ENCODE data around the gene DNM3.

Gene DNM3

DNA sequence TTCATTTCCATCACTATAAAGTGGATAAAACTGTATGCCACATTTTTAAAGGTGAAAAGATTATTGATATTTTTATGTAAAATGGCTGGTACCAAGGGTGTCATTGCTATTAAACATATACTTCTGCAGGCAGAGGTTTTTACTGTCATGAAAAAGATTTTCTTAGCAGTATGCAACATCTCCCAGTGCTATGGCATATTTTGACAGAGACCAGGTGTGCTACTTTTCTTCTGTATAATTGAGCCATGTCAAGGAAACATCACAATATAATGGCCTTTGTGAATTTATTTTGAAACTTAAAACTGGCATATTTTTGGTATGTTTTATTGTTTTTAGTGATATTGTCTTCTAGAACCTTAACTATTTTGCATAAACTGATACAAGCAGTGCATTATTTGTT is 362.6 kb downstream of the DNM3 start:
- Histone ChIP-seq H3K4me3 (ENCODE audit: low read length) (no peak overlapping the region), H3K27me3 (ENCODE audit: control insufficient read depth, insufficient read depth, low read length) (no peaks in the 10 kb centered on the region), H3K4me1 (ENCODE audit: control insufficient read depth, insufficient read depth, low read length) (no peaks in the 10 kb centered on the region), H3K27ac (ENCODE audit: low read depth, low read length) (no peak overlapping the region), H3K36me3 (ENCODE audit: control insufficient read depth, insufficient read depth, low read length) (no peaks in the 10 kb centered on the region), H3K9ac (ENCODE audit: low read length) (no peak overlapping the region)

DNA sequence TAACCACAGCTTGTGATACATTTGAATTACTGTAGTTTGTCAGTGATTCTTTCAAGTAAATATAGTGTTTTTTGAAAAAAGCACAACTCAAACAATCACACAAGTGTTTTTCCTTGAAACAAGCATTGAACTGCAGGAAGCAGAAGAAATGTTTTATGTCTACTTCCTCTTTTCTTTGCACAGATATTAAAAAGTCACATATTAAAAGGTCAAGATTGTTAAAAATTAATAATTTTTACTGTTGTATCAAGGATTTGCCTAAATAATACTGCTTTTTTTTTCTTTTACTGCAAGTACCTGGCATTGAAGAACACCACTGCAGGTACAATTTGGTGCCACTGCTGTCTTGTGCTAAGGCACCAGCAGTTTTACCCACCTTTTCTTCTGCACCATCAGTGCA is 365.0 kb downstream of the DNM3 start:
- H3K4me3 ChIP-seq (ENCODE audit: low read length): no peak overlapping the region
- no peak overlapping the region for H3K9ac ChIP-seq (ENCODE audit: low read length)
- H3K27me3 ChIP-seq (ENCODE audit: control insufficient read depth, insufficient read depth, low read length): no peaks in the 10 kb centered on the region
- H3K36me3 ChIP-seq (ENCODE audit: control insufficient read depth, insufficient read depth, low read length): no peaks in the 10 kb centered on the region
- no peak overlapping the region for H3K27ac ChIP-seq (ENCODE audit: low read depth, low read length)
- H3K4me1 ChIP-seq (ENCODE audit: control insufficient read depth, insufficient read depth, low read length): no peaks in the 10 kb centered on the region

DNA sequence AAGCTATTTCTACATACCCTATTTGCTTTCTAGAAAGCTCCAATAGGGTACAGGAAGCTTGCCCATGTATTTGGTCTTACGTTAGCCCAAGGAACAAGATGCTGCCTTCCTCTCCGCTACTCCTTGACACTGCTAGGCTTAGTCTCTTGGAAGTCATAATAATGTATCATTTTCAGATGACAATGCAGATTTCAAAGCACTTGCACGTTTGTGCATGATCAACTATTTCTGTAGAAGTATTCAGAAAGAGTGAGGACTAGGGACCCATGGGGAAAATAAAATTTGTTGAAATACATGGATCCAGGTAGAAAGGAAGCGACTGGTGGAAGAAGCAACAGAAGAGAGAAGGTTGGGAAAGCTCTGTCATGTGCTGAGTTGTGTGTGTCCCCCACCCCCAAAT is 367.3 kb downstream of the DNM3 start:
- H3K27me3 ChIP-seq (ENCODE audit: control insufficient read depth, insufficient read depth, low read length): no peaks in the 10 kb centered on the region
- no peak overlapping the region for H3K27ac ChIP-seq (ENCODE audit: low read depth, low read length)
- no peak overlapping the region for H3K9ac ChIP-seq (ENCODE audit: low read length)
- H3K4me3 ChIP-seq (ENCODE audit: low read length): no peak overlapping the region
- no peaks in the 10 kb centered on the region for H3K36me3 ChIP-seq (ENCODE audit: control insufficient read depth, insufficient read depth, low read length)
- H3K4me1 ChIP-seq (ENCODE audit: control insufficient read depth, insufficient read depth, low read length): no peaks in the 10 kb centered on the region

DNA sequence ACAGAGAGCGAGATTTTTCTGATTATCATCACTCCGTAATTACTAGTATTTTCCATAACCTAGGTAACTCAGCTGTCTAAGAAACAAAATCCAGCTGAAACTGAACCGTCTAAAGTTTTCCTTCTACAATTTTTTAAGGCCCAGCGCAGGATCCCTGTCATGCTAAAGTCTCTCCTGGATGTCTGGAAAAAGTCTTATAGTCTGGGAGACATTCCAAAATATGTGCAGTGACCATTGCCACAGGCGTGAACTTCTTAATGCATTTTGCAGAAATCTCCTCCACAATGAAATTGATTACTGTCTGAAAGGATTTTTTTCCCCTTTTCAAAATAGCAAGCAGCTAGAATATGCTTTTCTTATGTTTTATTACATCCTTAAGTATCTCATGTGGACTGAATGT is 369.9 kb downstream of the DNM3 start:
- no peaks in the 10 kb centered on the region for H3K36me3 ChIP-seq (ENCODE audit: control insufficient read depth, insufficient read depth, low read length)
- no peaks in the 10 kb centered on the region for H3K4me1 ChIP-seq (ENCODE audit: control insufficient read depth, insufficient read depth, low read length)
- H3K27me3 ChIP-seq (ENCODE audit: control insufficient read depth, insufficient read depth, low read length): no peaks in the 10 kb centered on the region
- no peak overlapping the region for H3K9ac ChIP-seq (ENCODE audit: low read length)
- no peak overlapping the region for H3K27ac ChIP-seq (ENCODE audit: low read depth, low read length)
- no peak overlapping the region for H3K4me3 ChIP-seq (ENCODE audit: low read length)

DNA sequence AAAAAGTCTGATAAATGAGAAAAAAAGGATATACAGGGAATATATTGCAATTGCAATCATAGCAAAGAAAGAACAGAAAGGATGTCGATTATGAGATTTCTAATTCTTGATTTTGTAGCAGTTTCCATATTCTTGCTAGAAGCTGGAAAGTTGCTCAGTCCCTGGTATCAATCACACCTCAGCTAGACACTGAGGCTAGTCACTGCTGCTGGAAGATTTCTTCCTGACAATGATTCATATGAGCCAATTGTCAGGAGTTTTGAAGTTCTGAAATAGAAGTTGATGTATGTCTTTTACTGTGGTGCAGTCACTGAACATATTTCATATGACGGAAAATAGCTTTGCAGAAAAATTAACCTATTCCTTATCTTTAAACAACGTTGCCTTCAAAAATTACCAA is 370.8 kb downstream of the DNM3 start:
- no peak overlapping the region for H3K27ac ChIP-seq (ENCODE audit: low read depth, low read length)
- no peak overlapping the region for H3K4me3 ChIP-seq (ENCODE audit: low read length)

DNA sequence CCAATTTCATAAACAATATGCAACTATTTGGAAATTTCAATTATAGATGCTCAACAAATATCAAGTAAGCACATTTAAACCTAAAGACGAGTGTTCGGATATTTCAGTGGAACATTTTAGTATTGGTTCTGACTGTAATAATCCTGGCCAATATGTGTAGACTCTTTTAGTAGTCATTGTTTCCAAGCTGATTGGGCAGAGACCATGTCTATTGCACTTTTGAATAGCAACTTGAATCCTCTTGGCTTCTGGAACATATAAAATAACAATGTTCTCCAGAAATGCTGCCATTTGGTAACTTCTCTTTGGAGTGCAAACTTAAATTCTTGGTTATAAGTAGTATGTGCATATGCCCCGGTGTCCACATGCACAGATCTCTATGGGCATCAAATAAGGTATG is 373.7 kb downstream of the DNM3 start:
- H3K4me3 ChIP-seq (ENCODE audit: low read length): no peak overlapping the region
- H3K9ac ChIP-seq (ENCODE audit: low read length): no peak overlapping the region
- no peaks in the 10 kb centered on the region for H3K36me3 ChIP-seq (ENCODE audit: control insufficient read depth, insufficient read depth, low read length)
- H3K4me1 ChIP-seq (ENCODE audit: control insufficient read depth, insufficient read depth, low read length): no peaks in the 10 kb centered on the region
- H3K27ac ChIP-seq (ENCODE audit: low read depth, low read length): no peak overlapping the region
- H3K27me3 ChIP-seq (ENCODE audit: control insufficient read depth, insufficient read depth, low read length): no peaks in the 10 kb centered on the region

More for the DNA sequence above, 370.8 kb downstream of the DNM3 start:
- Histone ChIP-seq H3K27me3 (ENCODE audit: control insufficient read depth, insufficient read depth, low read length) (no peaks in the 10 kb centered on the region), H3K4me1 (ENCODE audit: control insufficient read depth, insufficient read depth, low read length) (no peaks in the 10 kb centered on the region), H3K9ac (ENCODE audit: low read length) (no peak overlapping the region), H3K36me3 (ENCODE audit: control insufficient read depth, insufficient read depth, low read length) (no peaks in the 10 kb centered on the region)

DNA sequence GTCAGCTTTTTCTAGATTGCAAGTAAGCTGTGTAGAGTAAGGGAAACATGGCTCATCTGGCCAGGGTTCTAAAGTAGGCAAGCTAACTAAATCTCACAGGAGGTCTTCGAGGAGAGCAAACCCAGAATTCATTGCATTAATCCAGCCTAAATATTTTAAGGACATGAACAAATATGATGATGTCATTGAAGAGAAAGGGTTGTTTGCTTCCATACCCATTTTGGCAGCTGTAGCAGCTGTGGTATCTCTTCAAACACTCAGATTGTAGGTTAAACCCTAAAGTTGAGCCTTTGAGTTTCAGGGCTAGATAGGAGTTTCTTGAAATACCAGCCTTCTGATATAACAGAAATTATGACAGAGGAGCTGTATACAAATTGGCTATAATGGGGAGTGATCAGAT is 378.7 kb downstream of the DNM3 start:
- no peak overlapping the region for H3K27ac ChIP-seq (ENCODE audit: low read depth, low read length)
- H3K36me3 ChIP-seq (ENCODE audit: control insufficient read depth, insufficient read depth, low read length): no peaks in the 10 kb centered on the region
- no peak overlapping the region for H3K4me3 ChIP-seq (ENCODE audit: low read length)
- no peak overlapping the region for H3K9ac ChIP-seq (ENCODE audit: low read length)
- no peaks in the 10 kb centered on the region for H3K27me3 ChIP-seq (ENCODE audit: control insufficient read depth, insufficient read depth, low read length)
- no peaks in the 10 kb centered on the region for H3K4me1 ChIP-seq (ENCODE audit: control insufficient read depth, insufficient read depth, low read length)

DNA sequence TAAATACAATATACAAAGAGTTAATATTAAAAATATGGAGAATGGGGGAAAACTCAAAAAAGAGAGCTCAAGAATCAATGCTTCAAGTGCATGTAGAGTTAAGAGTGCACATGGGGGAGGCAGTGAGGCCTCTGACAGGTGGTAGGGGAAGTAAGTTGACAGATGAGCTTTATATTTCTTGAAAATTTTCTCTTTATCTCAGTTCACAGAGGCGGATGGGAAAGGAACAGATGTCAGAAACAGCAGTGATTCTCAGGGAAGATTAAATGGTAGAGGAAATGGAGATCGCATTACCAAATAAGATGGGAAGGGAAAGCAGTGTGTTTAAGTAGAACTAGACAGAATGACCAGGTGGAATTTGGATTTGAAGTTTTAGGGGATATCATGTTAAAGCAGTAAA is 379.1 kb downstream of the DNM3 start:
- H3K27me3 ChIP-seq (ENCODE audit: control insufficient read depth, insufficient read depth, low read length): no peaks in the 10 kb centered on the region
- no peaks in the 10 kb centered on the region for H3K4me1 ChIP-seq (ENCODE audit: control insufficient read depth, insufficient read depth, low read length)
- H3K36me3 ChIP-seq (ENCODE audit: control insufficient read depth, insufficient read depth, low read length): no peaks in the 10 kb centered on the region
- no peak overlapping the region for H3K27ac ChIP-seq (ENCODE audit: low read depth, low read length)
- H3K9ac ChIP-seq (ENCODE audit: low read length): no peak overlapping the region
- no peak overlapping the region for H3K4me3 ChIP-seq (ENCODE audit: low read length)

DNA sequence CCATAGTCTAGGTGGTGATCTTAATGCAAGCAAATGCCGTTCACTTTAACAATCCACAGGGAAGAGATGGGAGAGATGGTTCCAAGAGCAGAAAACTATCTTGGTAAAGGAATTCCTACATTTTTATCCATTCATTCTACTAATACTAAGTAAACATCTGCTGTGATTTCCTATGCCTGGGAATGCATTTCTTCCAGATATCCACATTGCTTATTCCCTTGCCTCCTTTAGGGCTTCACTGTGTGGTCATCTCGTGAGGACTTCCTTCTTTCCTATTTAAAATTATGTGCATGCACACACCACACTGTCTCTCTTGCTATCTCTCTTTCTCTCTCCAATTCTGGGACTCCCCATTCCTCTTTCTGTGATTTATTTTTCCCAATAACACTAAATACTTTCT is 380.1 kb downstream of the DNM3 start:
- no peak overlapping the region for H3K4me3 ChIP-seq (ENCODE audit: low read length)
- H3K36me3 ChIP-seq (ENCODE audit: control insufficient read depth, insufficient read depth, low read length): no peaks in the 10 kb centered on the region
- H3K27me3 ChIP-seq (ENCODE audit: control insufficient read depth, insufficient read depth, low read length): no peaks in the 10 kb centered on the region
- no peak overlapping the region for H3K9ac ChIP-seq (ENCODE audit: low read length)
- H3K27ac ChIP-seq (ENCODE audit: low read depth, low read length): no peak overlapping the region
- H3K4me1 ChIP-seq (ENCODE audit: control insufficient read depth, insufficient read depth, low read length): no peaks in the 10 kb centered on the region

DNA sequence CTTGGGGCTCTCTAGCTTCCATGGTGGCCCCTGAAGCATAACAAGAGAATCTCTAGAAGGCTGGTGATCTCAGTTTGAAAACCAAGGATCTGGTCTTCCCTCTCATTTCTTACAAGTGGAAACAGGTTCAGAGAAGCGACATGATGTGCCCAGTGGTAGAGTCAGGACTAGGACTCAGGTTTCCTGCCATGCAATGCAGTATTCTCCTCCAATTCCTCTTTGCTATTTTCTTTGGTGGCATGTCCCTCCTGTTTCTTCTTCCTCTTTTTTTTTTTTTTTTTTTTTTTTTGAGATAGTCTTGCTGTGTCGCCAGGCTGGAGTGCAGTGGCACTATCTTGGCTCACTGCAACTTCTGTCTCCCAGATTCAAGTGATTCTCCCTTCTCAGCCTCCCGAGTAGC is 383.6 kb downstream of the DNM3 start:
- Histone ChIP-seq H3K9ac (ENCODE audit: low read length) (no peak overlapping the region), H3K4me1 (ENCODE audit: control insufficient read depth, insufficient read depth, low read length) (no peaks in the 10 kb centered on the region), H3K27me3 (ENCODE audit: control insufficient read depth, insufficient read depth, low read length) (no peaks in the 10 kb centered on the region), H3K36me3 (ENCODE audit: control insufficient read depth, insufficient read depth, low read length) (no peaks in the 10 kb centered on the region), H3K27ac (ENCODE audit: low read depth, low read length) (no peak overlapping the region), H3K4me3 (ENCODE audit: low read length) (no peak overlapping the region)

DNA sequence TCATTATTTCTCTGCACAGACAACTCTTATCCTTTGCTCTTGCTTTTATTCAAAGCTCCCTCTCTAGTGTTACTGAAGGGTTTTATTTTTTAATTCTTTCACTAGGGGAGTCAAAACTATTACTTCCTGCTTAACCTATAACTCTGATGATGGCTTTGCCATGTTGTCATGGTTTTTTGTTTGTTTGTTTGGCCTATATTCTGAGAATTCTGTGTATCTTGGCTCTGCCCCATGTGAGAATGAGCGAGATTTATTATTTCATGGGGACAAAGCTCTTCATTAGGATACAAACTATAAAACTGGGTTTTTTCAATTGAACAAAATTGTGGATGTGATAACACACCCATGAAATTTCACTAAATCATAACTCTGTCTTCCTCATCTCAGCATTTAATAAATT is 388.6 kb downstream of the DNM3 start:
- Histone ChIP-seq H3K27me3 (ENCODE audit: control insufficient read depth, insufficient read depth, low read length) (no peaks in the 10 kb centered on the region), H3K36me3 (ENCODE audit: control insufficient read depth, insufficient read depth, low read length) (no peaks in the 10 kb centered on the region), H3K4me3 (ENCODE audit: low read length) (no peak overlapping the region), H3K4me1 (ENCODE audit: control insufficient read depth, insufficient read depth, low read length) (no peaks in the 10 kb centered on the region), H3K9ac (ENCODE audit: low read length) (no peak overlapping the region), H3K27ac (ENCODE audit: low read depth, low read length) (no peak overlapping the region)

DNA sequence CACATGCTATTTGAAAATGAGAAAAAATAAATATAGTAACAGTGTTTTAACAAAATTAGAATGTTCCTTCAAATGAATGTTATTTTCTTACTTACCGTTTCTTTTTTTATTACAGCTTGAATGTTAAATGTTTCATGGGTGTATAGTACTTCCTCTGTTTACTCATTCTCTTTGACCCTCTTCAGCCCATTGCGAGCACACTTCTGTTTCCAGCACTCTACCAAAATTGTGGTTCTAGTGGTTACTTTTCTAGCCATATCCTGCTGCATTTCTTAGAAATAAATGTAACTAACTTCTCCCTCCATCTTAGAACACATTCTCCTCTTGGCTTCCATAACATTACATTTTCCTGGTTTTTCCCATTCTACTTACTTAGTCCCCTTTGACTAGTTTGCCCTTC is 389.2 kb downstream of the DNM3 start:
- no peak overlapping the region for H3K27ac ChIP-seq (ENCODE audit: low read depth, low read length)
- H3K36me3 ChIP-seq (ENCODE audit: control insufficient read depth, insufficient read depth, low read length): no peaks in the 10 kb centered on the region
- H3K4me3 ChIP-seq (ENCODE audit: low read length): no peak overlapping the region
- no peak overlapping the region for H3K9ac ChIP-seq (ENCODE audit: low read length)
- no peaks in the 10 kb centered on the region for H3K27me3 ChIP-seq (ENCODE audit: control insufficient read depth, insufficient read depth, low read length)
- H3K4me1 ChIP-seq (ENCODE audit: control insufficient read depth, insufficient read depth, low read length): no peaks in the 10 kb centered on the region

DNA sequence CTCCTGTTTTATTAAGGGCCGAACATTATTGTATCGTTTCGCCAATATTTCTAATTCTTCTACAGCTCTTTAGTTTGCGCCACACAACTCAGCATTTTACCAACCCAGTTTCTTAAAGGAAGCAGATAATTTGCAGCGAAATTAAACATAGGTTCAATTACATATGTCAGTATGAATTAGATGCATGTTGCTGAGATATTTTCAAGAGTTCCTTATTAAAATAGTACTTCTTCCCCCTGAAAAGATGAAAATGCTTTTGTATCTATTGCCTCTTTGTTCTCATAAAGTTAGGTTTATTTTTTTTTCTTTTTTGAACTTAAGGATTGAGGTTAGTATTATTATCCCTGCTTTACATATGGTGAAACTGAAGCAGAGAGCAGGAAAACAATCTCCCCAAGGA is 395.7 kb downstream of the DNM3 start:
- no peaks in the 10 kb centered on the region for H3K27me3 ChIP-seq (ENCODE audit: control insufficient read depth, insufficient read depth, low read length)
- no peak overlapping the region for H3K9ac ChIP-seq (ENCODE audit: low read length)
- H3K27ac ChIP-seq (ENCODE audit: low read depth, low read length): no peak overlapping the region
- H3K36me3 ChIP-seq (ENCODE audit: control insufficient read depth, insufficient read depth, low read length): no peaks in the 10 kb centered on the region
- H3K4me1 ChIP-seq (ENCODE audit: control insufficient read depth, insufficient read depth, low read length): peaks cover 3% of the 10 kb centered on the region
- no peak overlapping the region for H3K4me3 ChIP-seq (ENCODE audit: low read length)

DNA sequence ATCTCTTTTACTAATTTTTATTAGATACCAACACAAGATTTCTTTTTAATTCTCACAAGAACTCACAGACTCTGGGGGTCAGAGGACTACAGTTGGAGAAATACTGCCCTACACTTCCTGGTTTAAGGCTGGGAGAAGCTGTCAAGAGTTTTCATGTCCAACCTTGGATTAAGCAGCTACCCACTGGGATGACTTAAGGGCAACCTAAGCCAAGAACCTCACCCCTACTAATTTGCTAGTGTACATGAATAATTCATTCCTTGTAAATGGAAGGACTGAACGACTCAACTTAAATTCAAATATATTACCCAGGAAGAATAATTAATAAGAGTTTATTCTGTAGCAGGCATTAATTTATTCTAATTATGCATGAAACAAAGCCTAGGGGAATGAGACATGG is 396.9 kb downstream of the DNM3 start:
- peaks cover 3% of the 10 kb centered on the region for H3K4me1 ChIP-seq (ENCODE audit: control insufficient read depth, insufficient read depth, low read length)
- H3K4me3 ChIP-seq (ENCODE audit: low read length): no peak overlapping the region
- no peak overlapping the region for H3K27ac ChIP-seq (ENCODE audit: low read depth, low read length)
- no peaks in the 10 kb centered on the region for H3K27me3 ChIP-seq (ENCODE audit: control insufficient read depth, insufficient read depth, low read length)
- no peaks in the 10 kb centered on the region for H3K36me3 ChIP-seq (ENCODE audit: control insufficient read depth, insufficient read depth, low read length)
- no peak overlapping the region for H3K9ac ChIP-seq (ENCODE audit: low read length)
